Mammary epithelial cell (primary cell): ENCODE data around the gene ANKRD11.

Experiments used
- CTCF ChIP-seq, 2 donors: IDR thresholded peaks in 1 of 2; conservative IDR thresholded peaks in 1 of 2; 2 replicates each; pipeline ENCODE4 v1.5.1; 2011 to 2012; ENCODE audit warnings: inconsistent platforms in 2 of 2, low read length in 2 of 2, mild to moderate bottlenecking in 2 of 2, control low read depth in 1 of 2, low read depth in 1 of 2; ENCODE audit not compliant: insufficient read depth in 1 of 2; ENCODE audit errors: extremely low read depth in 1 of 2
- EZH2 ChIP-seq: IDR thresholded peaks from 2 replicates; pipeline ENCODE4 v1.6.1; 2012; ENCODE audit warnings: low read length, inconsistent platforms, borderline replicate concordance

- TF ChIP-seq CTCF (conservative IDR thresholded peaks at IDR 0.05 in 1 of 2, IDR thresholded peaks at IDR 0.05 in 1 of 2; ENCODE audit: extremely low read depth in 1 of 2, insufficient read depth in 1 of 2, low read depth in 1 of 2, low read length in 2 of 2) (no peak), EZH2 (no peak)
These were observed 145.3 kb downstream of the ANKRD11 start for GRCh38 chr16:89344846-89345611.
